Measurements from ENCODE around the gene POLN.

The POLN gene

DNA sequence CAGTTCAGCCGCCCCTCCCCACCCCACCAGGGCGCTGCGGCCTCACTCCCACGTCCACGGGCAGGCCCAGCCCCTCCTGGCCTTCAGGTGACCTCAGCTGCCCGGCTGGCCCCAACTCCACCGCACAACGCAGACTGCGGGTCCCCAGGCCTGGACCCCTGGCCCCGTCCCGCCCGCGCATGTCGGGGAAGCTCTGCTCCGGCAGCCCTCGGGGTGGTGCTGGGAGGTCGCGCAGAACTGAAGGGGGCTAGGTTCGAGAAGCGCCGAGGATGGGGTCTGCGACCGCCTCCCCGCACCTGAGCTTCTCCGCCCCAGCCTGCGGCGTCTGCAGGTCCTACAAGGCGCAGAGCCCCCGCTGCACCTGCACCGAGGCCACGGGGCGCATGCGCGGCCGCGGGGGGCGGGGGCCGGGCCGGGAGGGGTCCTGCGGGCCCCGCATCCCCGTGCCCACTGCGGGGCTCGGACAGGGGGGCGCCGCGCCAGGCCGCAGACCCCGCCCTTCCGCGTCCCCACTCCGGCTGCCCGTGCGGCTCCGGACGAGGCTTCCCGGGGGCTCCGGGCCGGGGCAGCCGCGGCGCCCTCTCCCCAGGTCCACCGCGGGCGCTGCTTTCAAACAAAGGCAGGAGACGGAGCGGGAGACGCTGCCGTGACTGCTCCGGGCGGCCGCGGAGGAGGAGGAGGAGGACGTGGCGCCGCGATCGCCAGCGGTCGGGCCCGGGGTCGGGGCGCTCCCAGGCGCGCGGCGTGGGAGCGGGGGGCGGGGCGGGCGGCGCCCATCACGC, 183.5 kb downstream of the POLN start:
- DNase-seq: peak in 6 of 14 donors; percentile 27 to 81 (median 50)

DNA sequence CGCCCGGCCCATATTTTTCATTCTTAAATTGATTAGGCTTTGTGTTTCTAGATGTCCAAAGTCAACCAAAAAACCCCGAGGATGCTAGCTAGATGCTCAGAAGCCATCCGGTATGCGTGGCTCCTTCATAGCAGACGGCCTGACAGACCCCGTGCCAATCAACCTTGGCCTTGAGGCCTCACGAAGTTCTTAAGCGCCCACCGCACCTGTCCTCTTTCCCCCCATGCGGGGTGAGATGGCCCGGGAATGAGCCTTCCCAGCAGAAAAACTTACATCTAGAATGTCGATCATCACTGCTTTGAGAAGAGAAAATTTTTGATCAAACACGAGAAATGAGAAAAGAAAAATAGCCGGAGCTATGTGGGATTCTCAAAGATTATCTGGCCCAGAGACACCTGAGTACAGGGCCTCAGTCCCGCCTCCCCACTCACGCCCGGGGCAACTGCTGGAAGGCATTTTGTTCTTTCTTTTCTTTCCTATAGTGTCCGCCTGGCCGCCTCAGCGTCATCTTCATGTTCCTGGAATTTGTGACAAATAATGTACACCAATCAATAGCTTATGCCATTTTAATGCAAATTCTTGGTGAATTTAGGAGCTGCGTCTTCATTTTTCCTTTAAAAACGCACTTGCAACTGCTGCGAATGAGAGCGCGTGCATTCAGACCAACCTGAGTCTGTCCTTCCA, 184.4 kb downstream of the POLN start:
- no peak for DNase-seq

DNA sequence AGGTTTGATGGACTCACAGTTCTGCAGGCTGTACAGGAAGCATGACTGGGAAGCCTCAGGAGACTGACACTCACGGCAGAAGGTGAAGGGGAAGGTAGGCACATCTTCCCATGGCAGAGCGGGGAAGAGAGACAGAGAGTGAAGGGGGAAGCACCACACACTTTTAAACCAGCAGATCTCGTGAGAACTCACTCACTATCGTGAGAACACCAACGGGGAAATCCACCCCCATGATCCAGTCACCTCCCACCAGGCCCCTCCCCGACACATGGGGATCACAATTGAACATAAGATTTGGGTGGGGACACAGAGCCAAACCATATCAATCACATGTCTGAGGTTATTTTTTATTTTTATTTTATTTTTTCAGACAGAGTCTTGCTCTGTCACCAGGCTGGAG, 187.7 kb downstream of the POLN start:
- no peak for DNase-seq

DNA sequence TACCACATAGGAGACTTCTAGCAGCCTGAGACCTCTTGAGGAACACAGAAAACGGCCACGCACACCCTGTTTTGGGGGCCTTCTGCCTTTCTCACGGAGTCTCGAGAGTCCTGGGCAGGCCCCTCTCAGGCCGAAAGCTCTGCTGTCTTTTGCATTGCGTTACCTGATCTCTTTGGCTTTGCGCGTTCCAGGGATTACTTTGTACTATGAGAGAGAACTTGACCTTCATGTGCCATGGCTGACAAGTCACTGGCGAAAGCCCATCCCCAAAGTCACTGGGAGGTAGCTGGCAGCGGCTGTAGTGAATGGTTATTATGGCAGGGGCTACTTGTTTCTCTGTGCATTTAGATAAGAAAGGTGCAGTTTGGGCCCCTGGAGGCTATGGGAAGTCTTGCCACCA, 190.8 kb downstream of the POLN start:
- DNase-seq: no peak

DNA sequence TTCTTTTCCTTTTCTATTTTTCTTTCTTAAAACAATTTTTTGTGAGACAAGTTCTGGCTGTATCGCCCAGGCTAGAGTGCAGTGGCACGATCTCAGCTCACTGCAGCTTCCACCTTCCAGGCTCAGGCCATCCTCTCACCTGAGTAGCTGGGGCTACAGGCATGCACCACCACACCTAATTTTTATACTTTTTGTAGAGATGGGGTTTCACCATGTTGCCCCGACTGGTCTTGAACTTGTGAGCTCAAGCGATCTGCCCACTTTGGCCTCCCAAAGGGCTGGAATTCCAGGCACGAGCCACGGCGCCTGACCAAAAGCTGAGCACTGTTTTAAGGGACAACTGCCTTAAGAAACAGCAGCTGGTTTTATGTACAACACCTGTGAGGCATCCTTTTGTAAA, 192.1 kb downstream of the POLN start:
- DNase-seq: no peak

DNA sequence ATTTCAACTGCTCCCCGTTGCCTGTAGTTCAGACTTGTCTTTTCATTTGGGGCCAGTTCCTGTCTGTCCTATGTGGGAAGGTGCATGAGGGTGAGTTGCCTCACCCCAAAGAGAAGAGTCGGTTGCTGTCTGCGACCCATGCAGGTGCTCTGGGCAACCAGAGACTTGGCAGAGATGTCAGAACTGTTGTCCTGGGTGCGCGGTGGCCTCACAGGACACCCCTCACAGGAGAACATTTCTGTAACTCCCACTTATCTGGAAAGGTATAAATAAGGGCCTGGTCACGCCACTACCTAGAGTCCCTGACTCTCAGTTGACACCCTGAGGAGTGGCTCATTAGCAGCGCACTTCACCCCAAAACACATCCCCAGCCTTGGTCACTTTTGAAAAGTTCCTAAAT, 192.5 kb downstream of the POLN start:
- DNase-seq: no peak

DNA sequence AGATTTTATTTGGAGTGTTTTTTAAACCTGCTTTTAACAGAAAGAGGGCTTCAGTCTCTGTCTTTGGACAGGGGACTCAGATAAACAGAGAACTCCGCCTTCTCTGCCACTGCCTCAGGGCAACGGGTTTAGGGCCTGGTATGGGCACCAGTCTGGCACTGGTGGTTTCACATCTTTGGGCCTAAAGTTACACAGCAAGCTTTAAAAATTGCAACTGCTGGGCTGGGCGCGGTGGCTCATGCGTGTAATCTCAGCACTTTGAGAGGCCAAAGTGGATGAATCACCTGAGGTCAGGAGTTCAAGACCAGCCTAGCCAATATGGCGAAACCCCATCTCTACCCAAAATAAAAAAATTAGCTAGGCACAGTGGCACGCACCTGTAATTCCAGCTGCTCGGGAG, 193.1 kb downstream of the POLN start:
- no peak for DNase-seq

DNA sequence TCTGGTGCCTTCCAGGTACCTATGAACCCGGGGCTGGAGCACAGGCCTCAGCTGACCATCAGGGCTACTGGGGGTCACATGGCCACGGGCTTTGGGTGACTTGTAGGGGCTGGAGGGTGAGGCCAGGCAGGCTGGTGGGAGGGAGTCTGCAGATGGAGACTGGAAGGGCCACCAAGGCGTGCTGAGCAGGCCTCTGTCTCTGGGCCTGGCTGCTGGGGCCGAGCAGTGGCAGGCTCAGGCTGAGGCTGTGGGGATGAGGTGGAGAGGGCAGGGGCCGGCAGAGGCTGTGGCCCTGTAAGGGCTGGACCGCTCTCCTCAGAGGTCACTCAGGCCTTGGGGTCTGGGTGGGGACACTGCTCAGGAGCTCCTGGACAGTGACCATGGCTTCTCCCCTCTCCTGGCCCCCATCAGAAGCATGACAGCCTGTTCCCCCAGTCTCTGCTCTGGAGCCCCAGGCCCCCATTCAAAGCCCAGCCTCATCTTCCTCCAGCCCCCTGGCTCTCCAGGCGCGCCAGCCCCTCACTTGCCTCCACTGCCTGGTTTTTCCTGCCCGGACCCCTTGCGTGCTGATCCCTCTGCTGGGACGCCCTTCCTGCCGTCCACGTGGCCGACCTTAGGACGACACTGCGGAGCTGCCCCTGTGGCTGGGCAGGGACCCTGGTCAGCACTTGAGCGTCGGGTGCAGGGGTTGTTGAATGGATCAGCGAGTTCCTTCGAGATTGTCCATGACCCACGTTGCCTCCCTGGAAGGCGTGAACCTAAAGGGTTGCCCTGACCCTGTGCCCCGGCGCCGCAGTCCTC, 193.9 kb downstream of the POLN start:
- DNase-seq: no peak

DNA sequence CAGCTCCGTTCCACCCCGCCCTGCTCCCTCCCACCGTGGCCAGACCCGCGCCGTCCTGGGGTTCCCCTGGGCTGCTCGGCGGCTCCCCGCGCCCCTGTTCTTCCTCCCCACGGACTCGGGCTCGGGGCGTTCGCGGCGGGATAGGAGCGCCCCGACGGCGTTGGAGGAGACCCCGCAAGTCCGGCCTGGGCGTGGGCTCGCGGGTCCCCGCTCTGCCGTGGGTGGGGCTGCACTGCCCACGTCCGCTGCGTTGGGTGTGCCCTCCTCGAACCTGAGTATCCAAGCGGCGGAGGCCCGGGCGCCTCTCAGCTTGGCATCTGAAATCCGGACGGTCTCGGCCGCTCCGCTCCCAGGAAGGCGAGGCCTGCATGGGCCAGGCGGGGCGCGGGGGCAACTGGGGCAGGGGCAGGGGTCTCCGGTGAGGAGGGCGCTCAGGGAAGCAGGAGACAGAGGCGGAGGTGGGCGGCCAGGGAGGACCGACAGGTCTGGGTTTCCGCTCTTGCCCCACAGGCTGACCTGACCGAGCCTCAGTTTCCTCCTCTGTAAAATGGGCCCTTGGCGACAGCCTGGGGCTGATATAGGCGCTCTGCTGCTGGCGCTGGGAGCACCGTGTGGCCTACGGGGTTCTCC, 194.8 kb downstream of the POLN start:
- DNase-seq: no peak

DNA sequence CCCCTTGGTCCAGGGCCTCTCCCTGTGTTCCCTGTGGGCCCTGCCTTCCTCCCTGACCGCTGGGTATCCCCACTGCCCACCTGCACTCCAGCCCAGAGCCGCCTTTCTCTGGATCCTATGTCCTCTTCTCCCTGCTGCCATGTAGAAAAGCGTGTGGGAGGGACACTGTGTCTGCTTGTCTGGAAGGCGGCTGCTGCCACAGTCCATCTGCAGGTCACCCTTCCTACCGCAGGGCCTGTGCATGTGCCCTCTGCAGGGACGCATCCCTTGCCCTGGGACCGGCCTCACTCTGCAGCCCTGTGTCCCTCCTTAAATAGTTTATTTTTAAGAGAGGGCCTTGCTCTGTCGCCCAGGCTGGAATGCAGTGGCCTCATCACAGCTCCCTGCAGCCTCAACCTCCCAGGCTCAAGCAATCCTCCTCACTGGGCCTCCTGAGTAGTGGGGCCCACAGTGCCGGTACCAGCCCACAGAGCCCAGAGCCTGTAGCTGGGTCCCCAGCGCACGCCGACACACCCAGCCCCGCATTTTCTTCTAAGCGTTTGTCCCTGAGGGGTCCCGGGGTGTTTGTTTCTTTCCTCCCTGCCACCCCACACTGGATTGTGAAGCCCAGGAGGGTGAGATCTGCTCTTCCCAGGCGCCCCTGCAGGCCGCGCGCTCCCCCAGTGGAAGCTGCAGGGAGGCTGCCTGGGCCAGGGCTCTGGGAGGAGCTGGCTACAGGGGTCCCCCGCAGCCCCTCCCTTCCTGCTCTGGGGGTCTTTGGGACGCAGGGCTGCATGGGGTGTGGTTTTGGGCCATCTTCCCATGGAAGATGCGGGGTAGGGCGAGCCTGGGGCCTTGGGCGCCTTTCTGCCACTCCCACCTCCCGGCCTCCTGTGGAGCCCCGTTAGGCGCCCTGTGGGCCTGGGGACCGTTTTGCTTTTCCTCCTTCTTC, 195.6 kb downstream of the POLN start:
- DNase-seq: no peak

DNA sequence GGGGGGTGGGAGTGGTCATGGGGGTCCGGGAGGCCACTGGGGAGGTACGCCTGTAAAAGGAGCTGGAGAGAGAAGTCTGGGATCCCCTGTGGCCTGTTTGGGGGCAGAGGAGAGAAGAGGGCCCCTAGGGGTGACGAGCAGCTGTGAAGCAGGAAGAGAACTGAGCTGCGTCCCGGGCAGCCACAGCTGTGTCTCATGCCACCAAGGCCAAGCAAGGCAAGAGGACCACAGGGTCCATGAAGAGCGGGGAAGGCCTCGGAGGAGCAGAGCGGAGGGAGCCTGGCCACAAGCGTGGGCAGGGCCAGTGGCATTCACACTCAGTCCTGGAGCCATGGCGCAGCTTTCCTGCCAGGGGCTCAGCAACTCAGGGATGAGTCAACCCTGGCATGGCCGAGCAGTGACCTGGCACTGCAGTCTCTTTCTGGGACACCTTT, 196.4 kb downstream of the POLN start:
- peak in 1 of 14 donors; percentile 64 for DNase-seq

DNA sequence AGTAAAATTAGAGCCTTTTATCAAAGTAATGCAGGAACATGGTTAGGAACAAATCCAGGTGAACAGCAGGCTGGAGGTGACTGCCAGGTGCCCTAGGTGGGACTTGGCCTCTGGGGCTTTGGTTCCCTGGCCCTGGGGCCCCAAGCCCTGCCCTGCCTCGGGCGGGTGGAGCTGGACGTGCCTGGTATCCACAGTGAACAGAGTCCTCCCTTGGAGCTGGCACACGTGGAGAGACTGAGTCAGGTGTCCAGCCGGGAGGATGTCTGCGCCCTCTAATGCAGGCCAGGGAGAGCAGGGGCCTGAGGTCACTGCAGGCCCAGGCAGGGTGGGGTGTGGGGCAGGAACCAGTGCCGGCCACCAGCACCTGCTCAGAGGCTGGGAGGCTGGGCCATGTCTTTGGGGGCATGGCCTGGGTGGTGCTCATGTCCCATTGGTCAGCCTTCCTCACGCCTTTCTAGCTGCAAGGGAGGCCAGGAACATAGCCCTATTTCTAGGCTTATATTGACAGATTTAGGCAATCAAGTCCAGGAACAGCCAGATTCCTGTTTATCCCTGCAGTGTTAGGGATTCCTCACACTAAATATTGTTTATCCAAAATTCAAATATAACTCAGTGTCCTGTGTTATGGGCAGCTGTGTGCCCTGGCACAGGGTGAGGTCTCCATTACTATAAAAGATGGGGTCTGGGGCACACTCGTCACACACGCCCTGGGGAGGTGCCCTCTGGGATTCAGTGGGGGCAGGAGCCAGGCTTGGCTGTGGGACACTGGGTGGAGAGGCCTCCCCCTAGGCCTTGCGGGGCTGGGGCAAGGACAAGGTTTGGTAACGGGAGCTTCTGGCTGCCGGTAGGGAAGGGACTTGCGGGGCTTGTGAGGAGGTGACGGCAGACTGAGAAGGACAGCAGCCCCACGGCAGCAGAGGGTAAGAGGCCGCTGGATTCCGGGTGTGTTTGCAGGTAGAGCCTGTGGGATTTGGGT, 197.1 kb downstream of the POLN start:
- DNase-seq: no peak

DNA sequence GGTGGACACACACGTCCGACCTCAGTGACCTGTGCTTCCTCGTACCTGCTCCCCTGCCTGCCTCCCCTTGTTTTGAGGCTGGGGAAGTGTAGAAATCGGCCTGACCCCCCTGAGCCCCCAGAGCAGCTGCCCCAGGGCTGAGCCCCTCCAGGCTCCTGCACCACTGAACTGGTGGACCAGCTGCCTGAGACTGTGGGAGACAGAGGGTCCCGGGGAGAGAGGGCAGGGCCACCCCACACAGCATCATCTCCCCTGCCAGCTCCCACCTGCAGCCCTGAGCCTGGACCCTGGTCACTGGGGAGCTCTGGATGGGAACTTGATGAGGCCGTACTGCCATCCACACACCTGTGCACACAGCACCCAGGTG, 197.8 kb downstream of the POLN start:
- no peak for DNase-seq

DNA sequence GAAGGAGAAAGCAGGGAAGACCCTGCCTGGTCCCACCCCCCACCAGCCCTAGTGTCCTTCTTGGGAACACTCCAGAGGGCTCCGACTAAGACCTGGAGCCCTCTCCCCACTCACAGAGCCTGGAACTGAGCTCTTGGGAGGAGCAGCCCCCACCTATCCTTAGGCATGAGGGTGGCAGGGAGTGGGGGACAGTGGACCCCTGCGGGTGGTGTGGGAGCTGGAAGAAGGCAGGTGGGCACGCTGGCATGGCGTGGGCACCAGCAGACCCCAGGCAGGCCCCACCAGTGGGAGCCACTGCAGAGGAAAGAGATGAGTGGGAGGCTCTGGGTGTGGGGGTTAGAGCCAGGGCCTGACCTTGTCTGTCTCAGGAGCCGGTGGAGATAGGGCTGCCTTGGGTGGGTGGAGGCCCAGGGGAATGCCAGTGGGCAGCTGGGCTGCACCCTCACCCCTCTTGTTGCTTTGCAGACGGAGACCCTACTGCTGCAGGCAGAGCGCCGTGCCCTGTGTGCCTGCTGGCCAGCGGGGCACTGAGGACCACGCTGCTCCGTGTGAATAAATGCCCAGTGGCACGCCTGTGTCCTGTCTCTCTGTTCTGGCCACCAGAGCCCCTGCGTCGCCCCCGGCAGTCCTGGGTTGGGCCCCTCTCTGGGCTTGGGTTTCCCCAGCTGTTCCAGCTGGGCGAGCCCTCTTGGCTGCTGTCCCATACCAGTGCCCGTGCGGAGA, 198.4 kb downstream of the POLN start:
- no peak for DNase-seq

DNA sequence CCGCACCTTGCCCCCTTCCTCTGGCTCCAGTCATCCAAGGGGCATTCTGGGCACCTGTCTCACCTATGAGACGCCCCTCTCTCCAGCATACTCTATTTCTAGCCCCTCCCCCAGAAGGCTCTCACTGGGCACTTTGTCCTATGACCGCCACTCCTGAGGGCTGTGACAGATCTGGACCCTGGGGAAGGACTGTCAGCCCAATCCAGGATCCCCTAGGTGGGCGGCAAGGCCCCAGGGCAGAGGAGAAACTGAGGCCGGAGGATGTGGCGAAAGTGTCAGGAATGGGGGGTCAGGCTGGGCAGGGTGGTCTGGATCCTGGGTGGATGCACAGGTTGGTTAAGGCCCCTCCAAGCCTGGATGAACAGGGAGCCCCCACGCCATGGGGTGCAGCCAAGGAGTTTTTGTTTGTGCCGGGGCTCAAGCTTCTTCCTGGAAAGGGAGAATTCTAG, 198.9 kb downstream of the POLN start:
- DNase-seq: no peak

DNA sequence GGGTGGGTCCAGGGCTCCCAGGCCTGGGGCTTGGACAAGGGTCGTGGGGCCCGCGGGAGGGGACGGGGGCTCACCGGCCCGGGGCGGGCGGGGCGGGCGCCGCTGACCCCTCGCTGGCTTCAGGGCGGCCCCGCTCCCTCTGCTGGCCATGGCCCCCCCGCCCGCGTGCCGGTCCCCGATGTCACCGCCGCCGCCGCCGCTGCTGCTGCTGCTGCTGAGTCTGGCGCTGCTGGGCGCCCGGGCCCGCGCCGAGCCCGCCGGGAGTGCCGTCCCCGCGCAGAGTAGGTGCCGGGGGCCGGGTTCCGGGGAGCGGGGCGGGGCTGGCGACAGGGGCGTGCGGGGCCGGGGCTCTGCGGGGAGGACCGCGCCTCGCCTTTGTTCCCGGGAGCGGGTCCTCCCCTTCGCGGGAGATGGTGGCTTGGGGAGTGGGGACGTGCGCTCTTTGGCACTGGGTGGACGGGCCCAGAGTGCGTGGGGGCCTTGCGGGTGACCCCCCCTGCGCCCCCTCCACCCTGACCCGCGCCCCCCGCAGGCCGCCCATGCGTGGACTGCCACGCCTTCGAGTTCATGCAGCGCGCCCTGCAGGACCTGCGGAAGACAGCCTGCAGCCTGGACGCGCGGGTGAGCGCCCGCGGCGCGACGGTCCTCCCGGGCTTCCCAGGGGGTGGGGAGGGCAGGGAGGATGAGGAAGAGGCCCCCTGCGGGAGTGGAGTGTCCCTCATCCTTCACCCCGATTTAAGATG, 199.5 kb downstream of the POLN start:
- peak in 4 of 14 donors; percentile 54 to 76 (median 64) for DNase-seq

DNA sequence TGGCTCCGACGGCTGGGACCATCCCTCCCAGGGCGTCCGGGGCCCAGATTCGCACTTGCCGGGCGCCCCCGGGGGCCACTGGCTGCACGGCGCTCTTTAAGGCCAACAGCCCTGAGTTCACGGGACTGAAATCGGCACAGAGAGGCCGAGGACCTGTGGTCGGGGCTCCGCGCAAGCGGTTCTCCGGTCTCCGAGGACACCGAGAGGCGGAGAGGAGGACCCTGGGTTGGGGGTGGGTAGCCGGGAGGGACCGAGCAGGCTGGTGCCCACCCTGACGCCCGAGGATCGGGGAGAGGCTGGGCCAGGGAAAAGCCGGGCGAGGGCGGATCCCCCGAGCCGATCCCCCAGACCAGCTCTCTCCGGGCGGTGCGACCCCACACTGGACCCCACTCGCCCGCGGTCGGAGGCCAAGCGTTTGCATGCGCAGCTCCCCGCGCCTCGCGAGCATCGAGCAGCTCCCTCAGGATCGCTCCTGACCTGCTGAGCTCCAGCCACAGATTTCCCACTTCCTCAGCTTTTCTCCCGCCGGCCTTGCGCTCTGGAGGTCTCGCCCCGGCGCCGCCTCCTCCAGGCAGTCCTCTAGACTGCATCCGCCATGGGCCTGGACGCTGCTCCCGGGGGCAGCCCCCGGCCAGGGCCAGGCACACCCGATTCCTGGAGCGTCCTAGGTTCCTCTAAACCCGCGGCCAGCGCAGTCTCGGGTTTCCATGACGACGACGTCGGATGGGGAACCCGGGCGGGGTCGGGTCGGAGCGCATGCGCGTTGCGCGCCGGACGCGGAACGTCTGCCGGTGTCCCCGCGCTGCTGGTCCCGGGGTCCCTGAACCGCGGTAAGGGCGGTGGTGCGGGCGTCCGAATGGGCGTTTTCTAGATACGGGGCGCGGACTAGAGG, 200.4 kb downstream of the POLN start:
- DNase-seq: peak in 12 of 14 donors; percentile 52 to 85 (median 70)

Data from C1 segment of cervical spinal cord (tissue), 14 donors.